VCaP (cell line): ENCODE data around the gene CXXC5.
A peak's percentile ranks its signal among the peaks of the same experiment; 100 is the strongest.

ENCODE experiments used
- H3K27ac ChIP-seq: fragments of 450-650 bp; 2 replicates; pipeline ENCODE4 v1.5.1; 2017
- TF ChIP-seq, protein P1 (sequence below): fragments of 450-650 bp; conservative IDR thresholded peaks from 2 replicates; pipeline ENCODE4 v1.5.1; 2017; ENCODE audit warnings: mild to moderate bottlenecking, moderate library complexity

CXXC5 gene

GRCh38 chr5:139636207-139636792, 11.8 kb upstream of the CXXC5 start:
- TF ChIP-seq, protein P1, sequence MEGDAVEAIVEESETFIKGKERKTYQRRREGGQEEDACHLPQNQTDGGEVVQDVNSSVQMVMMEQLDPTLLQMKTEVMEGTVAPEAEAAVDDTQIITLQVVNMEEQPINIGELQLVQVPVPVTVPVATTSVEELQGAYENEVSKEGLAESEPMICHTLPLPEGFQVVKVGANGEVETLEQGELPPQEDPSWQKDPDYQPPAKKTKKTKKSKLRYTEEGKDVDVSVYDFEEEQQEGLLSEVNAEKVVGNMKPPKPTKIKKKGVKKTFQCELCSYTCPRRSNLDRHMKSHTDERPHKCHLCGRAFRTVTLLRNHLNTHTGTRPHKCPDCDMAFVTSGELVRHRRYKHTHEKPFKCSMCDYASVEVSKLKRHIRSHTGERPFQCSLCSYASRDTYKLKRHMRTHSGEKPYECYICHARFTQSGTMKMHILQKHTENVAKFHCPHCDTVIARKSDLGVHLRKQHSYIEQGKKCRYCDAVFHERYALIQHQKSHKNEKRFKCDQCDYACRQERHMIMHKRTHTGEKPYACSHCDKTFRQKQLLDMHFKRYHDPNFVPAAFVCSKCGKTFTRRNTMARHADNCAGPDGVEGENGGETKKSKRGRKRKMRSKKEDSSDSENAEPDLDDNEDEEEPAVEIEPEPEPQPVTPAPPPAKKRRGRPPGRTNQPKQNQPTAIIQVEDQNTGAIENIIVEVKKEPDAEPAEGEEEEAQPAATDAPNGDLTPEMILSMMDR = no peak
- no peak overlapping the region for H3K27ac ChIP-seq

DNA sequence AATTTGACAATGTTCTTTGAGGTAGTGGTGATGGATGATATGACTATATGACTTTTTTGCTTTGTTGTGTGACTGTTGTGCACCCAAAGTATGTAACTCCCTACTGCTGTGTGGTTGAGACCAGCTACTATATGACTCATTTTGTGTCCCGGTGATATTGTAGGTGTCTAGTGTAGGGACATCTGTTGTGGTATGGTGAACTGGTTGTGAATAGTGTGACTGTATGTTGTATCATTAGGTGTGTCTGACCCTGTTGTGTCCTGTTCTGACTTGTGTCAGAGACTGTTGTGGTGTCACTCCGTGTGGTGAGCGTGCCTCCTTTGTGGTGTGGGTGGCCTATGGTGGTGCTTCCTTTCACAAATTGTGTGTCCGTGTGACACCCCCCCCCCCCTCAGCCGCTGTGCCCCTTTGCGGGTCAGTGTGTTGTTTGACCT, 11.2 kb upstream of the CXXC5 start:
- TF ChIP-seq, protein P1 = no peak
- H3K27ac ChIP-seq = peak overlapping the region; percentile 82

DNA sequence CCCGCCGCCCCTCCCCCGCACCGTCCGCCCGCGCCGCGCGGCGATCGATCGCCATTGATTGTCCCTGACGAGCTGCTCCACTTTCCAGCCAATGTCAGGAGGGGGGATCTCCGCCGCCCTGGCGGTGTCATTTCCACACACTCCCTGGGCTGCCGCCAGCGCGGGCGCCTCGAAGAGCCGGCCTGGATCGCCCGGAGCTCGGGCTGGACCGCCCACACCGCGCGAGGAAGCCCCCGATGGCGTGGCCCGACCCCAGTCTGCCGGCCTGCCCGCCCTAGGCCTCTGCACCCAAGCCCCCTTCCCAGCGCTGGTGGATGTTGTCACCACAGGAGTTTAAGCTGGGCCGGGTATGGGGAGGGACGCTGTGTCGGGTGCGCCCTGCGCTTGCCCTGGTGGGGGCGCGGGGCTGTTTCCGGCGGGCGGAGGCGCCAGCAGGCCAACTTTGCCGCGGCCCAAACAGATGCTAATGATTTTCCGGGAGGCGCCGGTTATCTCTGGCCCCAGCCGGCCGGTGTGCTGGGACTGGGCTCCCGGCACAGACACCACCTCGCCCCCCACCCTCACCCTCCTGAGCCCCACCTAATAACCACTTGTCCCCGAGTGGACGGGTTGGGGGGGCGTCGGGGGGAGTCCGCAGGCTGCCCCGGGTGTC, 10.6 kb upstream of the CXXC5 start:
- peak overlapping the region; percentile 82 for H3K27ac ChIP-seq
- TF ChIP-seq, protein P1 = peak; percentile 21

GRCh38 chr5:139638090-139638735, 9.9 kb upstream of the CXXC5 start:
- peak overlapping the region; percentile 82 for H3K27ac ChIP-seq

GRCh38 chr5:139638736-139639618, 9.2 kb upstream of the CXXC5 start:
- H3K27ac ChIP-seq = peak overlapping the region; percentile 82
- TF ChIP-seq, protein P1 = no peak

More at GRCh38 chr5:139638090-139638735, 9.9 kb upstream of the CXXC5 start:
- TF ChIP-seq, protein P1 = no peak

GRCh38 chr5:139639619-139640380, 8.3 kb upstream of the CXXC5 start:
- H3K27ac ChIP-seq = peak overlapping the region; percentile 82; the same call in 1 of the 2 replicates
- TF ChIP-seq, protein P1 = no peak
